ENCODE data around the gene ACBD6.

DNA sequence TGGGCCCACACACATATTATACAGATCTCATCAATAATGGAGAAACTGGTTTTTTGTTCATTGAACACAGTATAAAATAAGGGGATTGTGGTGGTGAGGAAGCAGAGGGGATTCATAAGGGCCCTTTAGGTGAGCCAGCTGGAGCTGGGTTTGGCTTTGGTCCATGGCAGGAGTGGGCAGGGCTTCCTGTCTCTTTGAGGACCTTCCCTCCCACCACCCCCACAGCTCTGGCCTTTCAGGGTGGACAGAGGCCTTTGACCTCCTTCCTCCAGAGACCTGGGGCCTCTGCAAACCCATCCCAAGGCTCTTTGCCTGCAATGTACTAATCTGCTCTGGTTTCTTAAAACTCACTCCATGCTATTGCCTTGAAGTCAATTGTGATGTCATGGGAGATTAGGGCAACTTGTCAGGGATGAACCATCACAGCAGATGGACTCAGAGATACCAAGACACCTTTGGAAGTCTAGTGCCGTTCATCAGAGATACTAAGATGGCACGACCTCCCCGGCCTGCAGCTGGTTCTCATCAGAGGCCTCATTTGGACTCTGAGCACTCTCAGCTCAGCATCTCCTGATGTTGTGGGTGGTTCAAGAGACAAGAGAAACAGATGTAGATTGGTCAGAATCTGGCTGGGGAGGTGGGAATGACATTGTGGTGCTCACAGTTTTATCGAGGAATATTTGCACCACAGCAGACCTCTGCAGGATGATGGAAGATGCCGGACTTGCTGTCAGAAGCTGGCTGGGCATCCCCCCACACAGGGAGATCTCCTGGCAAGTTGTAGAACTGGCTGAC is 234.4 kb downstream of the ACBD6 start:
- TF ChIP-seq, protein P1, sequence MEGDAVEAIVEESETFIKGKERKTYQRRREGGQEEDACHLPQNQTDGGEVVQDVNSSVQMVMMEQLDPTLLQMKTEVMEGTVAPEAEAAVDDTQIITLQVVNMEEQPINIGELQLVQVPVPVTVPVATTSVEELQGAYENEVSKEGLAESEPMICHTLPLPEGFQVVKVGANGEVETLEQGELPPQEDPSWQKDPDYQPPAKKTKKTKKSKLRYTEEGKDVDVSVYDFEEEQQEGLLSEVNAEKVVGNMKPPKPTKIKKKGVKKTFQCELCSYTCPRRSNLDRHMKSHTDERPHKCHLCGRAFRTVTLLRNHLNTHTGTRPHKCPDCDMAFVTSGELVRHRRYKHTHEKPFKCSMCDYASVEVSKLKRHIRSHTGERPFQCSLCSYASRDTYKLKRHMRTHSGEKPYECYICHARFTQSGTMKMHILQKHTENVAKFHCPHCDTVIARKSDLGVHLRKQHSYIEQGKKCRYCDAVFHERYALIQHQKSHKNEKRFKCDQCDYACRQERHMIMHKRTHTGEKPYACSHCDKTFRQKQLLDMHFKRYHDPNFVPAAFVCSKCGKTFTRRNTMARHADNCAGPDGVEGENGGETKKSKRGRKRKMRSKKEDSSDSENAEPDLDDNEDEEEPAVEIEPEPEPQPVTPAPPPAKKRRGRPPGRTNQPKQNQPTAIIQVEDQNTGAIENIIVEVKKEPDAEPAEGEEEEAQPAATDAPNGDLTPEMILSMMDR (conservative IDR thresholded peaks at IDR 0.05; ENCODE audit: low read length): no peak
- TF ChIP-seq EZH2phosphoT487 (IDR thresholded peaks at IDR 0.05; ENCODE audit: borderline replicate concordance): no peak
